ENCODE data around the gene CLNS1A.
"Not testable (repeated sequence)": the region's sequence is repeated elsewhere in the genome, so short reads cannot be mapped to it uniquely, and the experiment has no call there.

The CLNS1A gene

DNA sequence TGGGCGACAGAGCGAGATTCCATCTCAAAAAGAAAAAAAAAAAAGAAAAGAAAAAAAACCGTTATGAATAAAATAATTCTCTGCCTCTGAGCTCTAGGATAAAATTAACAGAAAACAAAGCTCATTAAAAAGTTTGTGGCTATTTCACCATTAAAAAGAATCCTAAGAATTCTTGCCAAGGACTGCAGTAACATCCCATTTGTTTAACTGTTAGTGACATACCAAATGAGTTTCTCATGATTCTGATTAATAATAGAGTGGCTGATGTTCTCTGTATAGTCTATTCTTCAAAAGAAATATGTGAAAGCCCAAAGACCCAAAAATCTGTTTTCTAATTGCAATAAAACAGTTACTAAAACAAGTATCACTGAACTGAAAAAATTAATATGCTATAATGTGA lies 19.7 kb downstream of the CLNS1A start:
- DNase-seq (ENCODE audit: low spot score) = no peak

GRCh38 chr11:77611921-77612320 lies 25.7 kb downstream of the CLNS1A start:
- no peak for DNase-seq (ENCODE audit: low spot score)

GRCh38 chr11:77609234-77609633 lies 28.4 kb downstream of the CLNS1A start:
- DNase-seq (ENCODE audit: low spot score) = no peak

- no peak for DNase-seq (ENCODE audit: low spot score)
Measured at GRCh38 chr11:77604281-77604680, 33.3 kb downstream of the CLNS1A start.

DNA sequence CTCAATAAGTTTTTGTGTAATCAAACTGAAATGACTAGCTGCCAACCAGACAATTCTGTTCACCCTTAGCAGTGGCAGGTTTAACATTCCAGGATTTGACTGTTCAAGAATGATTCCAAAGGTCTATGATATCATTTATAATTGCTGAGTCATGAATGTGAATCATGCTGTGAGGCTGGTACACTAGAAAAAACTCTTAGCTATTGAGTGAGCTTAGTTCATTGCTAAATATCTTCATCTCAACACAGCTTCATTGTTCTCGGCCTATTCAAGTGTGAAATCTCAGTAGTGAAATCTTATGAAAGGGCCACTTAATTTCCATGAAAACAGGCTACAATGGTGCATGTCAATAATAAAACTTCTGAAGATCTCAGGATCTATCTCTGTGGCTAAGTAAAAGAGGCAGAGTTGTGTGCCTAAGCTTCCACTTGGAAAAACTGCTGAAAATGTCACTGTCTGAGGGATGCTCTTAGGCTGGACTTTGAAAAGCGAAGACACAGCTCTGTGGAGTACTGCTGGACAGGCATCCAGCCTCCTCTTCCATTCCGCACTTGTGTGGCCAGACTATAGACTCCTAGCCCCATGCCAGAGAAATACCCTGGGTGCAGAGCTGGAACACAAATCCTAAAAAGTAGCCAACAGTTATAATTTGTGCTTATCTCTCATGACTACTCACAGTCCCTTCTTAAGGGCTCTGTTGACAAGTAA lies 35.1 kb downstream of the CLNS1A start:
- DNase-seq (ENCODE audit: low spot score) = peak; percentile 58

DNA sequence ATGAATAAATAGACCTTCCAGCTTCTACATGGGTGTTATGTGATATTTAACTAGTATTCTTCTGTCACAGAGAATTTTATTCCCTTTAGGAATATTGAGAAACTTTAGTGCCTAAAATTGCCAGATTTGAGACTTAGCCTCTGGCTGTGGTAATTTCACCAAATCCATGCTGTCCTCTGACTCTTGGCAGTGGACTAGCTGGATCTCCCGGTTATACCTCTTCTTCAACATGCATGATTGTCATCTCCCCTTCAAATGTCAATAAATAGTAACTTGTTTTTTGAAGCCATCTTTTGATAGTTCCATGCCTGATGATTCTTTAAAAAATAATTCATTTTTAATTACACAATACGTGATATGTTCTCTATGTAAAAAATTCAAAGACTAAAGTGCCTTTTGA lies 39.4 kb downstream of the CLNS1A start:
- no peak for DNase-seq (ENCODE audit: low spot score)

GRCh38 chr11:77596626-77597025 lies 41.0 kb downstream of the CLNS1A start:
- DNase-seq (ENCODE audit: low spot score) = no peak

GRCh38 chr11:77593883-77594282 lies 43.7 kb downstream of the CLNS1A start:
- DNase-seq (ENCODE audit: low spot score) = no peak

- DNase-seq (ENCODE audit: low spot score) = no peak
Measured at GRCh38 chr11:77592727-77593126, 44.9 kb downstream of the CLNS1A start.

- peak; percentile 31 for DNase-seq (ENCODE audit: low spot score)
Measured at GRCh38 chr11:77590194-77590782, 47.3 kb downstream of the CLNS1A start.

GRCh38 chr11:77589521-77590193 lies 47.9 kb downstream of the CLNS1A start, which contains the start of gene AQP11:
Gene AQP11 (plus strand): TSS chr11:77589953. CDS start chr11:77589993, 40 bp downstream.
- DNase-seq (ENCODE audit: low spot score) = peak; percentile 88

DNA sequence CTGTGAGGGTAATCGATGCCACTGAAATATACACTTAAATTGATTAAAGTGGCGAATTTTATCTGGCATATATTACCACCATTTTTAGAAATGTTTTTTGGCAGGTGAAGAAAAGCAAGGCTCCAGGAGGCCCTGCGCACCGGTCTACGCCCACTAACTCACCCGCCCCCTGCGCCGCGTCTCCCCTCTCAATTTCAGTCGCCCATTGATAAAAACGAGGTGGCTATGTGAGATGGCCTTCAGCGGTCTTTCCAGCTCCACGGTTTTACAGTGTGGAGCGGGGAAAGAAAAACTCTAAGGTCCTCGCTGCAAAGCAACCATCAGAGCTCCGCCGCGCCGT lies 48.4 kb downstream of the CLNS1A start:
- DNase-seq (ENCODE audit: low spot score) = no peak

DNA sequence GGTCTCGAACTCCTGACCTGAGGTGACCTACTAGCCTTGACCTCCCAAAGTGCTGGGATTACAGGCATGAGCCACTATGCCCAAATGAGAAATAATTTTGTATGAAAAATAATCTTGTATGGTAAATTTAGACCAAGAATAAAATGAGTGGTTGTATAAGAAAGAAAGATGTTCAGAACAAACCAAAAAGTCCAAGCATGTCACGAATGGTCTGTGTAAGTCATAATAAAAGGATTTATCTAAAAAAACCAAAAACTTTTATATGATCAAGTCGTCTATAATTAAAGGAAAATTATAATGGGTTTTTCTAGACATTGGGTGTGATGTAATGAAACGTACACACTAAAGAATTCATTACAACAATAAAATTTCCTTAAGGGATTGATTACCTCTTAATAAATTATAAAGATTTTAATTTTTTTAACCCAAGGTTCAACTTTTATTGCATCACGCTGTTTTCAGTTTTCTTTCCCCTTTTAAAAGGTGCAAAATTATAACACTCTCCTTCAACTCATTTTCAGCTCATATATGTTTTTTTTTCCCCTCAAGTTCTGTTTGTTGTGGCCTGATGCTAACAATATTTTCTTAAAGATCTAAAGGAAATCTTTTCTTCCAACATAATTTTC lies 56.8 kb downstream of the CLNS1A start:
- no peak for DNase-seq (ENCODE audit: low spot score)

- DNase-seq (ENCODE audit: low spot score) = not testable (repeated sequence)
Measured at GRCh38 chr11:77575428-77575827, 62.2 kb downstream of the CLNS1A start.

DNA sequence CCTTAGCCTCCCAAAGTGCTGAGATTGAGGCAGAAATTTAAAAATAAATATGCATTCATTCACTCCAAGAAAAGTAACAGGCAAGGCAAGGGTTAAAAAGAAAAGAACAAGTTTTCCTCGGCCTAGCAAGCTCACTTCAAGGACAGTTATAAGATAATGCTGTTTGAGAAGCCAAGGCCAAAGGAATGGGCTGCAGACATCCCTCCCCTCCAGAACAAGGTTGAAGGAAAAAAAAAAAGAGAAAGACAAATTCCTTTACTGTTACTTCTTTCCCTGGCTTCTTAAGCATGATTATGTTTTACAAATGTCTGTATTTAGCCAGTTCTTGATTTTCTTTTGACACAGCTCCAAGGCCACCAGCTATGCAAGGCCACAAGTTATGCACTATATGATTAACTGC lies 66.7 kb downstream of the CLNS1A start:
- DNase-seq (ENCODE audit: low spot score) = not testable (repeated sequence)

GRCh38 chr11:77569676-77570070 lies 67.9 kb downstream of the CLNS1A start:
- no peak for DNase-seq (ENCODE audit: low spot score)

DNA sequence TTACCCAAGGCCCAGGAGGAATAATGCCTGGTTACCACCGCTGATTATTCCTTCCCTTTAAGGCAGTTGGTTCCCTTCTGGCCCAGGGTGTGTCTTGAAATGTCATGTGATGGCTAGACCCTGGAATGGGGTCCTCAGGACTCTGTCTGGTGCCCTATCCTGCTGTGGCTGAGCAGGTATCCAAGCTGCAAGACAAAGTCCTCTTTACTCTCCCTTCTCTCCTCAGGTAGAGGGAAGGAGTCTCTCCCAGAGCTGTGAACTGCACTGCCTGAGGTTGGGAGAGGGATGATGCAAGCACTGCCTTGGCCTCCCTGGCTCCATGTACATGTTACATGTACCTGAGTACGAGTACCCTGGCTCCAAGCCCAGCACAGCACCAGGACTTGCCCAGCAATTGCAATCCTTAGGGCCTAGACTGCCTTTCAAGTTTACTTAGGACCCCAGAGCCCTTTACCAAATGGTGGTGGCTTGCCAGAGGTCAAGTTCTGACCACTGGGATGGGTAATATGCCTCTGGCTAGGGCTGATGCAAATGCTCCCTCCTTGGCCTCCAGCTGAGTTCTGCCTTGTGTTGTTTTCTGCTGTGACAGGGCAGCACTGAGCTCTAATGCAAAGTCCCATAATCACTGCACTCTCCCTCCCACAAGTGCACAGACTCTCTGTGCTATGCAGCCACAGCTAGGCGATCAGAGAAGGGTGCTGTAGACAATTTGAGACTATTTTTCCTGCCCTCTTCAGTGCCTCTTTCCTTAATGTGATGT lies 68.5 kb downstream of the CLNS1A start:
- no peak for DNase-seq (ENCODE audit: low spot score)

DNA sequence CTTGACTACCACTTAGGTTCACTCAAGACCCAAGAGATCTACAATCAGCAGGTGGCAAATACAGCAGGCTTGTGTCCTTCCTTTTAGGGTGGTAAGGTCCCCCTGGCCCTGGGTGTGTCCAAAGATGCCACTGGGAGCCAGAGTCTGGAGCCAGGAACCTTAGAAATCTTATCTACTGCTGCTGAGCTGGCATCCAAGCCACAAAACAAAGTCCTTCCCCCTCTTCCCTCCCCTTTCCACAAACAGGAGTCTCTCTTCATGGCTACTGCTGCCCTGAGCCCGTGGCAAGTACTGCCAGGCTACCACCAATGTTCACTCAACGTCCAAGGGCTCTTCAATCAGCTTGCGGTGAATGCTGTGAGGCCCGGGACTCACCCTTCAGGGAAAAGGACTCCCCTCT lies 69.3 kb downstream of the CLNS1A start:
- DNase-seq (ENCODE audit: low spot score) = no peak

All from hepatic stellate cell (primary cell).